ENCODE data around the gene ATP23.

GRCh38 chr12:57983146-57983857, 41.9 kb downstream of the ATP23 start:
- peak; percentile 89 for TF ChIP-seq CTCF (conservative IDR thresholded peaks at IDR 0.05; ENCODE audit: low read length)
- no peak for TF ChIP-seq EZH2phosphoT487 (IDR thresholded peaks at IDR 0.05; ENCODE audit: borderline replicate concordance, low read depth, low read length)
